ENCODE data around the gene C1QTNF6.

Gene C1QTNF6

DNA sequence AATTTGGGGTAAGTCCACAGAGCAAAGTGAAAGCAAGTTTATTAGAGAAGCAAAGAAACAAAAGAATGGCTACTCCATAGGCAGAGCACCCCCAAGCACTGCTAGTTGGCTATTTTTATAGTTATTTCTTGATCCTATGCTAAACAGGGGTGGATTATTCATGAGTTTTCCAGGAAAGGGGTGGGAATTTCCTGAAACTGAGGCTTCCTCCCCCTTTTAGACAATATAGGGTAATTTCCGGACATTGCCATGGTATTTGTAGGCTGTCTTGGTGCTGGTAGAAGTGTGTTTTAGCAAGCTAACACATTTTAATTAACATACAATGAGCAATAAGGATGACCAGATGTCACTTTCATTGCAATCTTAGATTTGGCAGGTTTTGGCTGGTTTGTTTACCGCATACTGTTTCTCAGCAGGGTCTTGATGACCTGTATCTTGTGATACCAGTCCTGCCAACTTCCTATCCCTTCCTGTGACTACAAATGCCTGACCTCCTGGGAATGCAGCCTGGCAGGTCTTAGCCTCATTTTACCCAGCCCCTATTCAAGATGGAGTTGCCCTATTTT lies 937 bp upstream of the C1QTNF6 start:
- in situ Hi-C loops (cut with HindIII; ENCODE audit: low sequenced_read_pairs): no loop called here
- no peak overlapping the region for H3K4me3 ChIP-seq (ENCODE audit: low read depth, low read length)
- TF ChIP-seq, protein P1, sequence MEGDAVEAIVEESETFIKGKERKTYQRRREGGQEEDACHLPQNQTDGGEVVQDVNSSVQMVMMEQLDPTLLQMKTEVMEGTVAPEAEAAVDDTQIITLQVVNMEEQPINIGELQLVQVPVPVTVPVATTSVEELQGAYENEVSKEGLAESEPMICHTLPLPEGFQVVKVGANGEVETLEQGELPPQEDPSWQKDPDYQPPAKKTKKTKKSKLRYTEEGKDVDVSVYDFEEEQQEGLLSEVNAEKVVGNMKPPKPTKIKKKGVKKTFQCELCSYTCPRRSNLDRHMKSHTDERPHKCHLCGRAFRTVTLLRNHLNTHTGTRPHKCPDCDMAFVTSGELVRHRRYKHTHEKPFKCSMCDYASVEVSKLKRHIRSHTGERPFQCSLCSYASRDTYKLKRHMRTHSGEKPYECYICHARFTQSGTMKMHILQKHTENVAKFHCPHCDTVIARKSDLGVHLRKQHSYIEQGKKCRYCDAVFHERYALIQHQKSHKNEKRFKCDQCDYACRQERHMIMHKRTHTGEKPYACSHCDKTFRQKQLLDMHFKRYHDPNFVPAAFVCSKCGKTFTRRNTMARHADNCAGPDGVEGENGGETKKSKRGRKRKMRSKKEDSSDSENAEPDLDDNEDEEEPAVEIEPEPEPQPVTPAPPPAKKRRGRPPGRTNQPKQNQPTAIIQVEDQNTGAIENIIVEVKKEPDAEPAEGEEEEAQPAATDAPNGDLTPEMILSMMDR (IDR thresholded peaks at IDR 0.05; ENCODE audit: low read depth, low read length): no peak
- no peak for DNase-seq (ENCODE audit: low read depth, low spot score)

DNA sequence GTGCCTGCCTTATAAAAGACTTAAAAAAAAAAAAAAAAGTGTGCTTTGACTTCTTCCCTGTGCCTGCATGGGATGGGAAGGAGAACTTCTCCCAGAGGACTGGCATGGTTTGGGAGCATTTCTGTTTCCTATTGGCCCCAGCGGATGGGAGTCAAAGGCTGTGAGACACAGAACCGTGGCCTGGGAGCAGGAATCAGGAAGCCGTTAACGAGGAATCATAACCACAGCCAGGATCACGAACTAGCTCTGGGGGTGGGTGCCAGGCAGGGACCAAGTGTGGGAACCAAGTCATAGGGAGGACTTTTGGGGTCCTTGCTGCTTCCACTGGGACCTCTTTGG lies 526 bp downstream of the C1QTNF6 start:
- in situ Hi-C loops (cut with HindIII; ENCODE audit: low sequenced_read_pairs): no loop called here
- no peak for DNase-seq (ENCODE audit: low read depth, low spot score)
- peak overlapping the region; percentile 16 for H3K4me3 ChIP-seq (ENCODE audit: low read depth, low read length)

DNA sequence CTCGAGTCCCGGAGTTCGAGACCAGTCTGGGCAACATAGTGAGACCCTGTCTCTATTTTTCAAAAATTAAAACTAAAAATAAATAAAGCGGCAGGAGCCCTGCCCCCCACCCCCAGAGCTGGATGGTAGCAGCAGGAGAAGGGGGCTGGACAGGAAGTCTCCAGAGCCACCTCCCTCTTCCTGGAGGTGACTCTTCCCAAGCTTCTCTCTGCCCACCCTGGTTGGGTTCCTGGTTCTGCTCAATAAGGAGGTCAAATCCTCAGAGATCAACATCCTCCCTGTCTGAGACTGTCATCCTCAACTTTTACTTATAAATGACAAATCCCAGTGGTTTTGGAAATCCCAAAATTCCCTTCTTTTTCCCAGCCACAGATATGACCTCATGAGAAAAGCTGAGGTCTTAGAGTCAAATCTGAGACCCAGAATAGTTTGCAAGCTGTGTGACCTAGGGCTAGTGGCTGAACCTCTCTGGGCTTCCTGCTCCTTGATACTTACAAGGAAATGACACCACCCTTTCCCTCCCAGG lies 987 bp downstream of the C1QTNF6 start:
- in situ Hi-C loops (cut with HindIII; ENCODE audit: low sequenced_read_pairs): no loop called here
- no peak for DNase-seq (ENCODE audit: low read depth, low spot score)
- H3K4me3 ChIP-seq (ENCODE audit: low read depth, low read length): peak overlapping the region; percentile 16
- TF ChIP-seq, protein P1 (IDR thresholded peaks at IDR 0.05; ENCODE audit: low read depth, low read length): no peak

More for the DNA sequence above, 526 bp downstream of the C1QTNF6 start:
- TF ChIP-seq, protein P1 (IDR thresholded peaks at IDR 0.05; ENCODE audit: low read depth, low read length): no peak

DNA sequence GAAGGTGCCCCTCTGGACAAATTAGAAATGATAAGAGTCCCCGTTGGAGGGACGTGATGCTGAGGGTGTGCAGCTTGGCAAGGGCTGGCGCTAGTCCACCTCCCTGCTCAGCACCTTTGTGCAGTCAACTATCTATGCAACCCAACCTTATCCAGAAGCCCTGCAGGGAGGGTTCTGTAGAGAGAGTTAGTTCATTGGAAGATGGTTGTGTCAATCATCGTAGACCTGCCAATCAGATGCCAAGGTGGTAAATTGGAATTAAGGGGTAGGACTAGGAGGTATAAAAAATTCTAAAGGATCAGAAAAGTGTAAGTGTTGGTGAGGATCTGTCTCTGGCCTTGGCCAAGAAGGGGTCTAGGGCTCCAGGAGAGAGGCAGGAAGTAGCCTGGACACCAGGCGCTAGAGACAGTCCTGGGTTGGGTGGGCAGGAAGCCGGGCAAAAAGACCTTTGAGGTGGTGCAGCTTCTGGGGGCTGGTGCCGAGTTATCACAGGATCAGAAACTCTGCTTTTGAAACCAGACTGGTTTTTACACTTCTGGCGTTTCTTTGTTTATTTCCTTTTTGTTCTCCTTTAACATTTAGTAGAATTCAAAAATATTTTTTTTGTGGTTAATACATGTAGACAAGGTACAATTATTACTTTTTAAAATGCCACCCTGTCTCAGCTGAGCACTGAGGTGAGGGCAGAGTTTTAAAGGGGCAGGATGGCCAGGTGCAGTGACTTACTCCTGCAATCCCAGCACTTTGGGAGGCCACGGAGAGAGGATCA lies 1.6 kb downstream of the C1QTNF6 start:
- peak; percentile 81 for DNase-seq (ENCODE audit: low read depth, low spot score)
- in situ Hi-C loops (cut with HindIII; ENCODE audit: low sequenced_read_pairs): no loop called here
- no peak overlapping the region for H3K4me3 ChIP-seq (ENCODE audit: low read depth, low read length)
- TF ChIP-seq, protein P1 (IDR thresholded peaks at IDR 0.05; ENCODE audit: low read depth, low read length): no peak

DNA sequence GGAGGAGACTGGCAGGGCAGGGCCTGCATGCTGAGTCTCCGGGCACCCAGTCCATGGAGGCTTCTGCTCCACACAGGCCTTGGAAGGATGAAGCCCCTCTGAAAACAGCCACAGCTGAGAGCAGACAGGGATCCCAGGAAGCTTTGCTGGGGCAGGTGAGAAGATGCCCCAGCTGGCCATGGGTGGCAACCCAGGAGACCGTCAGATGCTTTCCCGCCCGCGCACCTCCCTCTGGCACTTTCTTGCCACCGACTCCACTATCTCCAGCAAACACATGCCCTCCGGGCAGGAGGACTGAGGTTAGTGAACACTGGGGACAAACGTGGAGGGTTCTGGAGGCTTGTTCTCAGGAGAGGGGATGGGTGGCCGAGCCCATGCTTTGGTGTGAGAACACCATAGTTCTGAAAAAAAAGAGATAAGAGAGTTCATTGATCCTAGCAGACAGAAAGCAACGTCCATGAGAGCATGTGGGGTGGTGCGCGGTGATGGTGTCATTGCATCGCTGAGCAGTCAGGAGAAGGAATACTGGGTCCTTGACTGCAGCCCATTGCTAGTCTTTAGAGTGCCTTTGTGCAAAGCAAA lies 2.3 kb downstream of the C1QTNF6 start:
- no peak overlapping the region for H3K4me3 ChIP-seq (ENCODE audit: low read depth, low read length)
- in situ Hi-C loops (cut with HindIII; ENCODE audit: low sequenced_read_pairs): no loop called here
- DNase-seq (ENCODE audit: low read depth, low spot score): no peak
- TF ChIP-seq, protein P1 (IDR thresholded peaks at IDR 0.05; ENCODE audit: low read depth, low read length): no peak

DNA sequence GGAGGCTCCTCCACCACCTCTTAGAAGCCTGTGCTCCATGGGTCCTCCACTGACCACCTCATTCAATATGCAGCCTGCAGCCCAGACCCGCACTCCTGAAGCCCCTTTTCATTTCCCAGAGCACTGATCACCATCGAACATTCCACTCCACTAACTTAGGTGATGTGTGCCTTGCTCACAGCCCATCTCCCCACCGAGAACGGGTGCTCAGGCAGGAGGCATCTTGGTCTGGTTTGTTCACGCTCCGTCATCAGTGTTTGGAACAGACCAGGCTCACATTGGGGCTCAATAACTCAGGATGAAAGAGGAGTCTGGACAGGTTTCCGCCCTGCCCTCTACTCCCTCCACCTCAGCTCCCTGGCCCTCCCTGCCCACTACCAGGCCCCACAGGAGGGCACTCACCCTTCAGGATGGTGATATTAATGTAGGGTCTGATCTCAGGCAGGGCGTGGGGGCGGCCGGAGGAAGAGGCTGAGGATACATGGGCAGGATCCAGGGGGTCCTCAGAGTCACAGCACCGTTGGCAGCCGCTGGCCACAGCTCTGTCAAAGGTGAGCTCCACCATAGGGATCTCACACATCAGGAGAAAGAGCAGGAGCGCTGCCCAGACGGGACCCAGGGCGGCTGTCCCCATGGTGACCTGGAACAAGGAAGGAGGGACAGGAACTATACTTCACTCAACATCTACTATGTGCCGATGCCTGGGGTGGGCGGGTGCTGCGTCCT lies 3.1 kb downstream of the C1QTNF6 start:
- no peak for DNase-seq (ENCODE audit: low read depth, low spot score)
- TF ChIP-seq, protein P1 (IDR thresholded peaks at IDR 0.05; ENCODE audit: low read depth, low read length): no peak
- no peak overlapping the region for H3K4me3 ChIP-seq (ENCODE audit: low read depth, low read length)
- in situ Hi-C loops (cut with HindIII; ENCODE audit: low sequenced_read_pairs): no loop called here
